ENCODE results near the gene ZNF341.

GRCh38 chr20:33771938-33772337, 40.1 kb downstream of the ZNF341 start:
- TF ChIP-seq, protein P1, sequence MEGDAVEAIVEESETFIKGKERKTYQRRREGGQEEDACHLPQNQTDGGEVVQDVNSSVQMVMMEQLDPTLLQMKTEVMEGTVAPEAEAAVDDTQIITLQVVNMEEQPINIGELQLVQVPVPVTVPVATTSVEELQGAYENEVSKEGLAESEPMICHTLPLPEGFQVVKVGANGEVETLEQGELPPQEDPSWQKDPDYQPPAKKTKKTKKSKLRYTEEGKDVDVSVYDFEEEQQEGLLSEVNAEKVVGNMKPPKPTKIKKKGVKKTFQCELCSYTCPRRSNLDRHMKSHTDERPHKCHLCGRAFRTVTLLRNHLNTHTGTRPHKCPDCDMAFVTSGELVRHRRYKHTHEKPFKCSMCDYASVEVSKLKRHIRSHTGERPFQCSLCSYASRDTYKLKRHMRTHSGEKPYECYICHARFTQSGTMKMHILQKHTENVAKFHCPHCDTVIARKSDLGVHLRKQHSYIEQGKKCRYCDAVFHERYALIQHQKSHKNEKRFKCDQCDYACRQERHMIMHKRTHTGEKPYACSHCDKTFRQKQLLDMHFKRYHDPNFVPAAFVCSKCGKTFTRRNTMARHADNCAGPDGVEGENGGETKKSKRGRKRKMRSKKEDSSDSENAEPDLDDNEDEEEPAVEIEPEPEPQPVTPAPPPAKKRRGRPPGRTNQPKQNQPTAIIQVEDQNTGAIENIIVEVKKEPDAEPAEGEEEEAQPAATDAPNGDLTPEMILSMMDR (IDR thresholded peaks at IDR 0.05; ENCODE audit: control extremely low read depth in 1 of 3, insufficient read depth in 1 of 3, low read depth in 1 of 3, low read length in 3 of 3) = no peak
- no peak for TF ChIP-seq POLR2A (IDR thresholded peaks at IDR 0.05; ENCODE audit: control extremely low read depth in 1 of 2, low read depth in 2 of 2, low read length in 2 of 2)
- no peak for TF ChIP-seq SAP30 (IDR thresholded peaks at IDR 0.05; ENCODE audit: insufficient read depth, insufficient replicate concordance, low read length)
- no peak for TF ChIP-seq CHD2 (IDR thresholded peaks at IDR 0.05; ENCODE audit: low read length)
- no peak for TF ChIP-seq SP2 (IDR thresholded peaks at IDR 0.05; ENCODE audit: low read length)
- TF ChIP-seq USF2 (IDR thresholded peaks at IDR 0.05; ENCODE audit: low read length) = no peak
- no peak for TF ChIP-seq POLR2AphosphoS5 (IDR thresholded peaks at IDR 0.05; ENCODE audit: low read depth, low read length)
- TF ChIP-seq RAD21 (IDR thresholded peaks at IDR 0.05 in 1 of 2, conservative IDR thresholded peaks at IDR 0.05 in 1 of 2; ENCODE audit: low read depth in 2 of 2, low read length in 2 of 2) = no peak
- no peak for TF ChIP-seq EZH2 (IDR thresholded peaks at IDR 0.05; ENCODE audit: low read depth, low read length, severe bottlenecking)
- no peak for TF ChIP-seq TAF1 (IDR thresholded peaks at IDR 0.05; ENCODE audit: low read depth, low read length)
- no peak for TF ChIP-seq JUND (IDR thresholded peaks at IDR 0.05; ENCODE audit: low read length)
- no peak for TF ChIP-seq KDM1A (IDR thresholded peaks at IDR 0.05; ENCODE audit: borderline replicate concordance, low read length)
- no peak for TF ChIP-seq HDAC2 (IDR thresholded peaks at IDR 0.05; ENCODE audit: borderline replicate concordance in 1 of 2, low read depth in 2 of 2, low read length in 2 of 2)
- no peak for TF ChIP-seq CBX8 (IDR thresholded peaks at IDR 0.05; ENCODE audit: borderline replicate concordance, low read depth, low read length)

Measured in H1 (cell line).